ENCODE measurements around the gene GPRIN2. TPM values are rescaled to one million over a fixed set of nuclear protein-coding genes. Genes with fewer than 3 reads are reported as not detected.
A peak's percentile ranks its signal among the peaks of the same experiment; 100 is the strongest.

The GPRIN2 gene
- total RNA-seq, 4 donors from 2014 or later: 31.3 to 97.3 (median 53.1) TPM

GRCh38 chr10:46541017-46541661, 15.3 kb downstream of the GPRIN2 start:
- 20 to 34% methylated on average over 7 to 42 of the region's 42 CpGs for WGBS, 2 donors (ENCODE audit: low coverage in 1 of 2)
- peak overlapping the region in 2 of 4 donors; percentile 13 to 35 for H3K4me3 ChIP-seq
- in situ Hi-C loops (cut with MboI; ENCODE audit: low pct_ligation_motif_present in 1 of 4, low pct_unique_long_range_greater_than_20kb in 1 of 4, low sequenced_read_pairs in 3 of 4): no loop called here

GRCh38 chr10:46540412-46541016, 15.9 kb downstream of the GPRIN2 start:
- intact Hi-C loops (cut with DNase I; ENCODE audit: low total_unique reads): no loop called here
- Histone ChIP-seq H3K27ac (peak overlapping the region; percentile 18 to 68 (median 60)), H3K27me3 (peaks cover 6% of the 10 kb centered on the region), H3K9me3 (no peaks in the 10 kb centered on the region), H3K4me1 (peaks cover 18 to 44% (median 28%) of the 10 kb centered on the region in 4 donors), H3K4me3 (no peak overlapping the region), H3K36me3 (no peaks in the 10 kb centered on the region)
- 89 to 100% methylated on average over 1 to 8 of the region's 8 CpGs for WGBS, 2 donors (ENCODE audit: low coverage in 1 of 2)
- no peak for TF ChIP-seq POLR2AphosphoS5 (IDR thresholded peaks at IDR 0.05)
- no peak for TF ChIP-seq CTCF (IDR thresholded peaks at IDR 0.05)
- no peak for TF ChIP-seq EP300 (IDR thresholded peaks at IDR 0.05; ENCODE audit: low read depth)
- no peak for TF ChIP-seq POLR2A (IDR thresholded peaks at IDR 0.05)
- DNase-seq: peak; percentile 15
- in situ Hi-C loops (cut with MboI; ENCODE audit: low pct_ligation_motif_present in 1 of 4, low pct_unique_long_range_greater_than_20kb in 1 of 4, low sequenced_read_pairs in 3 of 4): no loop called here

More at GRCh38 chr10:46541017-46541661, 15.3 kb downstream of the GPRIN2 start:
- intact Hi-C loops (cut with DNase I; ENCODE audit: low total_unique reads): no loop called here
- Histone ChIP-seq H3K27me3 (peaks cover 6% of the 10 kb centered on the region), H3K4me1 (peaks cover 18 to 44% (median 28%) of the 10 kb centered on the region in 4 donors), H3K27ac (peak overlapping the region in 1 of 4 donors; percentile 19), H3K9me3 (no peaks in the 10 kb centered on the region), H3K36me3 (no peaks in the 10 kb centered on the region)
- DNase-seq: peak; percentile 60
- TF ChIP-seq CTCF (IDR thresholded peaks at IDR 0.05): peak in 3 of 5 experiments; percentile 13 to 31 (median 29)
- TF ChIP-seq EP300 (IDR thresholded peaks at IDR 0.05; ENCODE audit: low read depth): no peak
- no peak for TF ChIP-seq POLR2AphosphoS5 (IDR thresholded peaks at IDR 0.05)
- no peak for TF ChIP-seq POLR2A (IDR thresholded peaks at IDR 0.05)

DNA sequence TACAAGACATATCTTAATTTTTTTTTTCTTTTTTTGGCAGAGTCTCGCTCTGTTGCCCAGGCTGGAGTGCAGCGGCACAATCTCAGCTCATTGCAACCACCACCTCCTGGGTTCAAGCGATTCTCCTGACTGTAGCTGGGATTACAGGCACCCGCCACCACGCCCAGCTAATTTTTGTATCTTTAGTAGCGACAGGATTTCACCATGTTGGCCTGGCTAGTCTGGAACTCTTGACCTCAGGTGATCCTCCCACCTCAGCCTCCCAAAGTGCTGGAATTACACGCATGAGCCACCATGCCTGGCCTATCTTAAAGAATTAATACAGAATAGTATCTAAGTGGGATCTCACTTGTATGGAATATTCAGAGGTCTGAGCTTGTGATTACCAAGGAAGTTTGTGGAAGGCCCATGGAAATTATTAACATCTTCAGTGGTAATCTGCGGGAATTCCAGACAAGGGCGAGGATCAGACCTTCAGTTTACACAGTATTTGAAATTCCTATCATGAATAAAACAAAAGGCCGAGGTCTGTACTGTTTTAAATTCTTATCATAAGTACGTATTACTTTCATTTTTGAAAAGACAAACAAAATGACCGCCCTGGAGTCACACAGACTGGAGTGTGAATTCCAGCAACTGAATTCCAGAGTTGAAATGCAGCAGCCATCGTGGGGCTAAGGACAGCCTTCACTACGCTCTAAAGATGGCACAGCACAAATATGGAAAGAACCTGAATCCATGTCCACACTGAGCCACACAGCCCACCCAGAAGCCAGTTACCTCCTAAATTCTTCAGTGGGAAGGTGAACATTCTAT, 16.7 kb downstream of the GPRIN2 start:
- TF ChIP-seq POLR2AphosphoS5 (IDR thresholded peaks at IDR 0.05) (no peak), EP300 (IDR thresholded peaks at IDR 0.05; ENCODE audit: low read depth) (no peak), POLR2A (IDR thresholded peaks at IDR 0.05) (no peak), CTCF (IDR thresholded peaks at IDR 0.05) (no peak)
- H3K4me1 ChIP-seq: peaks cover 18 to 42% (median 26%) of the 10 kb centered on the region in 4 donors
- DNase-seq: peak; percentile 15
- H3K9me3 ChIP-seq: no peaks in the 10 kb centered on the region
- 56 to 57% methylated on average over 14 of the region's 14 CpGs for WGBS, 2 donors (ENCODE audit: low coverage in 1 of 2)
- H3K27ac ChIP-seq: peak overlapping the region; percentile 18 to 68 (median 60)
- intact Hi-C loops (cut with DNase I; ENCODE audit: low total_unique reads): no loop called here
- in situ Hi-C loops (cut with MboI; ENCODE audit: low pct_ligation_motif_present in 1 of 4, low pct_unique_long_range_greater_than_20kb in 1 of 4, low sequenced_read_pairs in 3 of 4): no loop called here
- no peak overlapping the region for H3K4me3 ChIP-seq
- peaks cover 6% of the 10 kb centered on the region for H3K27me3 ChIP-seq
- H3K36me3 ChIP-seq: no peaks in the 10 kb centered on the region
